ENCODE measurements around the gene APEX1. TPM values are rescaled to one million over a fixed set of nuclear protein-coding genes. Genes with fewer than 3 reads are reported as not detected.

The APEX1 gene
- total RNA-seq, 2 donors from 2014 or later: 113 to 178 TPM

GRCh38 chr14:20413744-20414082 is 41.3 kb upstream of the APEX1 start:
- Histone ChIP-seq H3K27ac (peak overlapping the region; percentile 97 to 99), H3K4me1 (replicated peaks) (no peaks in the 10 kb centered on the region), H3K9me3 (no peaks in the 10 kb centered on the region), H3K4me3 (peak overlapping the region; percentile 81 to 84), H3K36me3 (no peaks in the 10 kb centered on the region), H3K27me3 (replicated peaks; ENCODE audit: insufficient read depth) (no peaks in the 10 kb centered on the region)
- intact Hi-C loops (cut with DNase I): loop anchor here (1.0 to 5.0 kb wide), 4 partner anchors 42 to 271 kb away; partner anchors contain the start of genes APEX1, CCNB1IP1 and RNASE4
- TF ChIP-seq, protein P1, sequence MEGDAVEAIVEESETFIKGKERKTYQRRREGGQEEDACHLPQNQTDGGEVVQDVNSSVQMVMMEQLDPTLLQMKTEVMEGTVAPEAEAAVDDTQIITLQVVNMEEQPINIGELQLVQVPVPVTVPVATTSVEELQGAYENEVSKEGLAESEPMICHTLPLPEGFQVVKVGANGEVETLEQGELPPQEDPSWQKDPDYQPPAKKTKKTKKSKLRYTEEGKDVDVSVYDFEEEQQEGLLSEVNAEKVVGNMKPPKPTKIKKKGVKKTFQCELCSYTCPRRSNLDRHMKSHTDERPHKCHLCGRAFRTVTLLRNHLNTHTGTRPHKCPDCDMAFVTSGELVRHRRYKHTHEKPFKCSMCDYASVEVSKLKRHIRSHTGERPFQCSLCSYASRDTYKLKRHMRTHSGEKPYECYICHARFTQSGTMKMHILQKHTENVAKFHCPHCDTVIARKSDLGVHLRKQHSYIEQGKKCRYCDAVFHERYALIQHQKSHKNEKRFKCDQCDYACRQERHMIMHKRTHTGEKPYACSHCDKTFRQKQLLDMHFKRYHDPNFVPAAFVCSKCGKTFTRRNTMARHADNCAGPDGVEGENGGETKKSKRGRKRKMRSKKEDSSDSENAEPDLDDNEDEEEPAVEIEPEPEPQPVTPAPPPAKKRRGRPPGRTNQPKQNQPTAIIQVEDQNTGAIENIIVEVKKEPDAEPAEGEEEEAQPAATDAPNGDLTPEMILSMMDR (IDR thresholded peaks at IDR 0.05): no peak
- no peak for TF ChIP-seq POLR2A (IDR thresholded peaks at IDR 0.05)
- TF ChIP-seq POLR2AphosphoS5 (IDR thresholded peaks at IDR 0.05): no peak
- WGBS: 2% methylated on average over 9 of the region's 9 CpGs
- no peak for DNase-seq (ENCODE audit: low spot score)

GRCh38 chr14:20415782-20416206 is 39.2 kb upstream of the APEX1 start:
- Histone ChIP-seq H3K27ac (no peak overlapping the region), H3K4me1 (replicated peaks) (no peaks in the 10 kb centered on the region), H3K36me3 (no peaks in the 10 kb centered on the region), H3K9me3 (no peaks in the 10 kb centered on the region), H3K27me3 (replicated peaks; ENCODE audit: insufficient read depth) (no peaks in the 10 kb centered on the region), H3K4me3 (no peak overlapping the region)
- TF ChIP-seq, protein P1 (IDR thresholded peaks at IDR 0.05): peak in 3 of 4 experiments; percentile 33 to 46 (median 39)
- TF ChIP-seq POLR2A (IDR thresholded peaks at IDR 0.05): no peak
- no peak for DNase-seq (ENCODE audit: low spot score)
- 39% methylated on average over 3 of the region's 3 CpGs for WGBS
- intact Hi-C loops (cut with DNase I): no loop called here

DNA sequence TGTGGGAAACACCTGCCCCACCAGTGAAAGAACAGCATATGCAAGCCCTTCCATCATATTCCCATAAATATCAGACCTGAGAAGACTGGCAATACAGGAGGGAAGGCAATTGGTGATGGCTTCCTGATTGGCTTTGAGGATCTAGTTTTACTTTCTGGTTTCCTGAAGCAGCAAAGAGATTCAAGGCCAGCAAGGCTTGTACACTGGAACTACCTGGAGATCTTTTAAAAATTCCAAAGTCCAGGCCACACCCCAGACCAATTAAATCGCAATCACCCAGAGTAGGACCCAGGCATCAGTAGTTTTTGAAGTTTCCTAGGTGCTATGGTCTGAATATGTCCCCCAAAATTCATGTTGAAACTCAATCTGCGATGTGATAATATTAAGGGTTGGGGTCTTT is 38.8 kb upstream of the APEX1 start:
- Histone ChIP-seq H3K9me3 (no peaks in the 10 kb centered on the region), H3K4me3 (no peak overlapping the region), H3K27ac (no peak overlapping the region), H3K4me1 (replicated peaks) (no peaks in the 10 kb centered on the region), H3K36me3 (no peaks in the 10 kb centered on the region), H3K27me3 (replicated peaks; ENCODE audit: insufficient read depth) (no peaks in the 10 kb centered on the region)
- intact Hi-C loops (cut with DNase I): no loop called here
- DNase-seq (ENCODE audit: low spot score): no peak
- 85% methylated on average over 2 of the region's 2 CpGs for WGBS
- TF ChIP-seq POLR2AphosphoS5 (IDR thresholded peaks at IDR 0.05): no peak
- TF ChIP-seq, protein P1 (IDR thresholded peaks at IDR 0.05): no peak
- TF ChIP-seq POLR2A (IDR thresholded peaks at IDR 0.05): no peak

DNA sequence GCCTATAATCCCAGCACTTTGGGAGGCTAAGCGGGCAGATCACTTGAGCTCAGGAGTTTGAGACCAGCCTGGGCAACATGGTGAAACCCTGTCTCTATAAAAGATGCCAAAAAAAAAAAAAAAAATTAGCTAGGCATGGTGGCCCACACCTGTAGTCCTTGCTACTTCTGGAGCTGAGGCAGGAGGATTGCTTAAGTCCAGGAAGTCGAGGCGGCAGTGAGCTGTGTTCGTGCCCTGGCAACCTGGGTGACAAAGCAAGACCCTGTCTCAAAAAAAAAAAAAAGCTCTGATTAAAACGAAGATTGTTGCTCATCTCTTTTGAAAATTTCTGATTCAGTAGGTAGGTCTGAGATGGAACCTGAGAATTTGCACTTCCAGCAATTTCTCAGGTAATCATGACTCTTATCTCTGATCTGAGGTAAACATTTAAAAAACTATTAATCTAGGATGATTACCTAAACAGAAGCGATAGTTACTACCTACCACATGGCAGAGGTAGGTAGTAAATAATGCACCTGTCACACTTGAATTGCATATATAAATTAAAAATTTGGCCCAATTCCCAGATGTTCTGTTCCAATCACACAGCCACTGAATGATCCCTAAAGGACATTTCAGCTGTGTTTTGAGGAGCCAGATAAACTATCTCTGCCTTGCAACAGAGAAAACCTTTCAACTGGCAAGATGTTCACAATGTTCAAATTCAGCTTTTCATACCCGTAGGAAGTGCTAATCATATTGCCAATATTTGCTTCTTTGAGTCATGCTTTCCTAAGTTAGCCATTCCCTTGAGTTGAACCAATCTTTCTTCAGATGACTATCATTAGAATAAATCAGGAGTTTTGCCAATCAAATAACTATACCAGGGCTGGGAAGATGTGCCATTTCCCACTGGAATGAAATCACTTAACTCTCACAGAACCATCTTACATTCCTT is 37.5 kb upstream of the APEX1 start:
- no peaks in the 10 kb centered on the region for H3K9me3 ChIP-seq
- H3K27me3 ChIP-seq (replicated peaks; ENCODE audit: insufficient read depth): no peaks in the 10 kb centered on the region
- H3K27ac ChIP-seq: no peak overlapping the region
- WGBS: 59% methylated on average over 7 of the region's 7 CpGs
- TF ChIP-seq, protein P1 (IDR thresholded peaks at IDR 0.05): no peak
- TF ChIP-seq POLR2A (IDR thresholded peaks at IDR 0.05) (no peak), POLR2AphosphoS5 (IDR thresholded peaks at IDR 0.05) (no peak)
- H3K36me3 ChIP-seq: no peaks in the 10 kb centered on the region
- H3K4me3 ChIP-seq: no peak overlapping the region
- intact Hi-C loops (cut with DNase I): no loop called here
- no peaks in the 10 kb centered on the region for H3K4me1 ChIP-seq (replicated peaks)
- no peak for DNase-seq (ENCODE audit: low spot score)

DNA sequence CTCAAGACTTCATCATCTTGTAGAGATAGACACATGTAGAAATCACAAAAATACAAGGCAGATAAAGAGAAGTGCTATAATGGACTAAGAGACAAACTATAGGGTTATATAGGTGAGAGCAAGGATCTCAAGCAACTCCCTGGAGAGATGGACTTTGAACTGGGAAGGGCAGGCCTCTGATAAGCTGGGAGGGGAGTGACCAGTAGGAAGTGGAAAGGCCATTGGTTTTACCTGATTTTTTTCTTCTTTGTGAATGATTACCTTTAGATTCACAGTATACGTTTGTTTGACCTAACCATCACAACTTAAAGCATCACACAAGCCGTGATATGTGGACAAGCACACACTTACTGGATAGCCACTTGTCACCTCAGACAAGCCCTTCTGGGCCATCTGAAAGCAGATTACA is 36.5 kb upstream of the APEX1 start:
- WGBS: 78% methylated on average over 2 of the region's 2 CpGs
- Histone ChIP-seq H3K27ac (no peak overlapping the region), H3K4me3 (no peak overlapping the region), H3K9me3 (no peaks in the 10 kb centered on the region), H3K36me3 (no peaks in the 10 kb centered on the region), H3K4me1 (replicated peaks) (no peaks in the 10 kb centered on the region), H3K27me3 (replicated peaks; ENCODE audit: insufficient read depth) (no peaks in the 10 kb centered on the region)
- TF ChIP-seq POLR2A (IDR thresholded peaks at IDR 0.05): no peak
- TF ChIP-seq POLR2AphosphoS5 (IDR thresholded peaks at IDR 0.05): no peak
- TF ChIP-seq, protein P1 (IDR thresholded peaks at IDR 0.05): no peak
- no peak for DNase-seq (ENCODE audit: low spot score)
- intact Hi-C loops (cut with DNase I): no loop called here

Data from prostate gland (tissue), 2 donors.